HG03439 (cell line): ENCODE measurements around the gene KHNYN.
"Not testable (repeated sequence)": the region's sequence is repeated elsewhere in the genome, so short reads cannot be mapped to it uniquely, and the experiment has no call there.

ENCODE experiments used
- ATAC-seq: cut with Tn5 transposase; IDR thresholded peaks from one replicate; pipeline ENCODE4 v1.9.1; 2021; ENCODE audit warnings: mild to moderate bottlenecking, moderate library complexity; ENCODE audit not compliant: unreplicated experiment

Gene KHNYN

GRCh38 chr14:24437020-24437735 lies 7.4 kb downstream of the KHNYN start:
- ATAC-seq: no peak

- ATAC-seq: no peak
Measured at GRCh38 chr14:24437736-24438067, 7.9 kb downstream of the KHNYN start.

- ATAC-seq: no peak
Measured at GRCh38 chr14:24438223-24439097, 8.7 kb downstream of the KHNYN start.

DNA sequence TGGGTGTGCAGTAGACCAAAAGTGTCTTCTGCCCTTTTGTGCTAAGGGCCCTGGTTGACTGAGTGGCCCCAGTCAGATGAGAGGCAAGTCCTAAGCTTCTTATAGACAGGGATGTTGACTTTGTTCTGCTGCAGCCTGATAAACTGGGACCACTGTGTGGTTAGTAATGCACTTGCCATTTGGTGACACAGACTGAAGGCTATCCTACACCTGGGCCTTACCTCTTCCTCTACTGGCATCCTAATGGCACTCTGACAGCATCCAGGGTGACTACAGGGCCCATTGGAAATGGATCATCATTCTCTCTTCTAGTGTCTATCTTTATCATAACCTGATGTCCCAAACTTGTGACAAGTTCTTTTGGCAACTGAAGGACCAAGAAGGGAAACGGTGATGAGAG lies 9.5 kb downstream of the KHNYN start:
- no peak for ATAC-seq

GRCh38 chr14:24439830-24440605 lies 10.3 kb downstream of the KHNYN start:
- no peak for ATAC-seq

DNA sequence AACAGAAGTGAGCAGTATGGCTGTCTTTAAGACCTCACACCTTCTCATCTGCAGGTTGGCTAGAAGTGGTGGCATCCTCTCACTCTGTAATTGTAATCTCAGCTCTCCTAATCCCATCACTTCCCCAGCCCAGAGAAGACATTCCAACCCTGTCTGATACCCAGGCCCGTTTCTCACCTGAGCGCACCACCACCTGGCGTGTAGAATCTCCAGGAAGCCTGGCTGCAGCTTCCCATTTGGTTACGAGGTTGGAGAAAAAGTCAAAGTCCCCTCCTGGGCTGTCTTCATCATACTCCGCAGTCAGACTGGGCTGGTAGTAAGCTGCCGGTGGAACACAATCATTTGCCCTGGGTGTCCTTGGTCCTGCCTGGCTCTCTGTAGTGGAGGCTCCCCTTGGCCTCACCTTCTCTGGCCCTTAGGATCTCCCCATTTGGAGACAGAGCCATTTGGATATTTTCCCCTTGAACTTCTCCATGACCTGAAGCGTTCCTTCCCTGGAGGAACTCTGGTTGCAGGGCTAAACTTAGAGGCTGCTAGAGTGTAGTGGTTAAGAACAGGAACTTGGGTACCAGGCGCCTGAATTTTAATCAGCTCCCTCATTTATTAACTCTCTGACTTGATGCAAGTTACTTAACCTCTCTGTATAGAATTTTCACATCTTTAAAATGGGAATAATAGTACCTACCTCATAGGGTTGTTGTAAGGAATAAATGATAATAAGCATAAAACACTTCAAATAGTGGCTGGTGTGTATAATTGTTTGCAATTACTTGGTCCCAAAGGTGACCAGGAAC lies 11.0 kb downstream of the KHNYN start:
- ATAC-seq: no peak

DNA sequence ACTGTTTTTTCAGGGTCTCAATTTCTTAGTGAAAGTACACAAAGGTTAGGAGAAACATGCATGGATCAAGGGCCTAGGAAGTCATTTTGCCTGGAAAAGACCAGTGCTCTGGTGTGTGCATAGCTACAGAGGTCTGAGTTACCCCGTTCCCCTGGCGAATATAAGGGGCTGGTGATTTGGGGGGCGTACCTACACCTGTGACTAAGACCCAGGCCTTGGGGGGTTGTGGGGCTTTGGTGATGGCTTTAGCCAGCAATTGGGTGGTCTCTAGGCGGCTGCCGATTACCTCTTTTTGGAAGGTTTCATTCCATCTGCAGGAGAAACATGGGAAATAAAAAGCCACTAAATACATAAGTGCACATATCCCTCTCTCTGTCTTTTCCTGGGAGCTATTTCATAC lies 11.7 kb downstream of the KHNYN start:
- ATAC-seq: no peak

- no peak for ATAC-seq
Measured at GRCh38 chr14:24441904-24442239, 12.1 kb downstream of the KHNYN start.

- ATAC-seq: peak; percentile 94
Measured at GRCh38 chr14:24442240-24443052, 12.7 kb downstream of the KHNYN start, which contains the start of gene SDR39U1. Gene SDR39U1 (minus strand): TSS chr14:24442776. CDS start chr14:24442769, 7 bp downstream.

GRCh38 chr14:24443053-24443665 lies 13.4 kb downstream of the KHNYN start:
- no peak for ATAC-seq

- not testable (repeated sequence) for ATAC-seq
Measured at GRCh38 chr14:24450828-24451227, 21.1 kb downstream of the KHNYN start.

DNA sequence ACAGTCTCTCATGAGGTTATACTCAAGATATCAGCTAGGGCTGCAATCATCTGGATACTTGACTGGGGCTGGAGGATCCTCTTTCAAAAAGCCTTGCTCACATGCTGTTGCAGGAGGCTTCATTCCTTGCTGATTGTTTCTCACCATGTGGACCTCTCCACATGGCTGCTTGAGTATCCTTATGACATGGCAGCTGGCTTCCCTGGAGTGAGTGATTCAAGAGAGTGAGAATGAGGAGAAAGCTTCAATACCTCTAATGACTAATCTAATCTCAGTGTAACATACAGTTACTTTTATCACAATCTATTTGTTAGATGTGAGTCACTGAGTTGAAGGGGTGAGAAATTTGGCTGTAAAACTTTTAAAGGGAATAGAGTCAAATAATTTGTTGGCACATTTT lies 27.2 kb downstream of the KHNYN start:
- no peak for ATAC-seq

DNA sequence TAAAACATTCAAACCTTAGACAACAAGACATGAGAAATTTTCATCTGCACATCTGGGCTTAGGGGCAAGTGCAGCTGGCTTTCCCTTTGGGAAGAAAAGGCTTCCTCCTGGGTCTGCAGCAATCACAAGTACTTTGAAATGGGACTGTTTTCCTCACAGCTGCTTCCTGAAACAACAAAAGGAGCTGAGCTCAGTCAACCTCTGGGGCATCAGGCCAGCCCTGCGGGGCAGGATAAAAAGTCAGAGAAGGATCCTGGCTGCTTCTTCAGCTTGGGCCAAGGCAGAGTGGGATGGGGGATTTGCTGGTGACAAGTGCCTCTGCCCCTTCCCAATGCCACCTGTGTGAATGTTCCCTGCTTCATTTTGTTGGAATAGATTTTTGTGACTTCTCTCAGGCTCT lies 29.0 kb downstream of the KHNYN start:
- ATAC-seq: no peak

DNA sequence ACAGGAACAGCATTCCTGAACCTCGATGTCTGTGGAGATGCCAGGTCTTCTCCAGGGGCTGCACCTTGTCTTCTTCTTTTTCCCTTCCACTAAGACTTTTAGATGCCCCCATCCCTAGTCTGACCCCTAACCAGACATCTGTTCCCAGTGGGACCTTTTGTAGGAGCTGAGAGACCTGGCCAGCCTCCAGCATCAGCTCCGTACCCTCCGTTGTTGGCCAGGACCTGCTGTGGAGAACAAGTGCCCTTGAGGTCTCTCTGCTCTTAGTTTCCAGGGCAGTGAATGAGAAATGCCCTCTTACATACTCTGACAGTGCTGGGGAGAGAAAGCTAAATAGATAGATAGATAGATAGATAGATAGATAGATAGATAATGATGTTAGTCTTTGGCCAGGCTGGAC lies 29.6 kb downstream of the KHNYN start:
- ATAC-seq: no peak

DNA sequence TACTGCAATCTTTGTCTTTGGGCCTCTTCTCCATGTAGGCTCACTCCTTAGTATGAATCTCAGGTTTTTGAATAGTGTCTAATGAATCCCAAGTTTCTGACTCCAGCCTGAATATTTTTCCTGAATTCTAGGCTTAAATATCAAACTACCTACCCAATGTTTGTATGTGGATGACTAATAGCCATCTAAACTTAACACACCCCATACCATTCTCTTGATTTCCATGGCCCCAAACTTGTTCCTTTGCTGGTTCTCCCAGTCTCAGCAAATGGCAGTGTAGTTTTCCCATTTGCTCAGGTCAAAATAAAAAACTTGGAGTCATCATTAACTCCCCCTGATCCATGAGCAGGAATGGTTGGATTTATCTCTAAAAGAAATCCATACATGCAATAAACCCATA lies 31.6 kb downstream of the KHNYN start:
- no peak for ATAC-seq

GRCh38 chr14:24463017-24463883 lies 33.5 kb downstream of the KHNYN start:
- ATAC-seq: no peak

GRCh38 chr14:24463884-24464785 lies 34.4 kb downstream of the KHNYN start:
- ATAC-seq: no peak

GRCh38 chr14:24465368-24465767 lies 35.6 kb downstream of the KHNYN start:
- ATAC-seq: no peak
